NCI-H128 (cell line): Measurements from ENCODE around the gene CDKN1C.
"Not testable (repeated sequence)": the region's sequence is repeated elsewhere in the genome, so short reads cannot be mapped to it uniquely, and the experiment has no call there.

Source experiments
- DNase-seq: peaks from one replicate; lab custom pipeline; 2025; ENCODE audit not compliant: unreplicated experiment; lab: John Stamatoyannopoulos, UW

Gene CDKN1C

DNA sequence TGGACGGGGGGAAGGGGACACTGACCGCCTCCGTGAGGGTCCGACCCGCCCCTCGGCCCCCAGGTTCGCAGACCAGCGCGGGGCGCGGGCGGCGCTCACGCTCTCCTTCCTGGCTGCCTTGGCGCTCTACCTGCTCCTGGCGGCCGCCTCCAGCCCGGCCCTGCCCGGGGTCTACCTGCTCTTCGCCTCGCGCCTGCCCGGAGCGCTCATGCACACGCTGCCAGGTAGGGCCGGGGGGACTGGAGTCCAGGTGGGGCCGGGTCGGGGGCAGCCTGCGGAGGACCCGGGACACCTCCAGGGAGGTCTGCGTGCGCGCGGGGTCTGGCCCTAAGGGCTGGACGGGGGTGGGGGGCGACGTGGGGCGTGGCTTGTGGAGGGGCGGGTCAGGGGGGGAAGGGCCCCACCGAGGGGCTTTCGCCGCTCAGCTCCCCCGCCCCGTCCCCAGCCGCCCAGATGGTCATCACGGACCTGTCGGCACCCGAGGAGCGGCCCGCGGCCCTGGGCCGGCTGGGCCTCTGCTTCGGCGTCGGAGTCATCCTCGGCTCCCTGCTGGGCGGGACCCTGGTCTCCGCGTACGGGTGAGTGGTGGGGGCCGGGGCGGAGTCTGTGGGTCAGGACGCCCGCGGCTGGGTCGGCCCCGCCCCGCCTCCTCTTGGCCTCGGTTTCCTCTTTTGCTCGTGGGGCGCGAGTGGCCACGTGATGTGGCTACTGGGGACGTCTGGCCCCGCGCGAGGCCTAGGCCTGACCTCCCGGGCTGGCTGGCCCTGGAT, 23.7 kb upstream of the CDKN1C start:
- DNase-seq = no peak

DNA sequence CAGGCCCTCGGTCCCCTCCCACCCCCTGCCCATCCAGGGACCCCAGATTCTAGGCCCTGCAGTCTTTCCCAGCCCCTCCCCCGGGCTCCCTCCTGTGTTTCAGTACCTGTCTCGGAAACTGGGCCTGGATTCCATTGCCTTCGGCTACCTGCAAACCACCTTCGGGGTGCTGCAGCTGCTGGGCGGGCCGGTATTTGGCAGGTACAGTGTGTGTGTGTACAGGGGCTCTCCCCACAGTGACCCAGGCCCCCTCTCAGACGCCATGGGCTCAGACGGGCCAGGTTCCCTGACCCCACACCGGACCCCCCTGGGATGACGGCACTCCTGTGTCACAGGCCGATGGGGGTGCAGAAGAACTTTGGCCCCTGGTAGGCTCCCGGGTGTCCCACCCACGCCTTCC, 22.6 kb upstream of the CDKN1C start:
- DNase-seq = no peak

DNA sequence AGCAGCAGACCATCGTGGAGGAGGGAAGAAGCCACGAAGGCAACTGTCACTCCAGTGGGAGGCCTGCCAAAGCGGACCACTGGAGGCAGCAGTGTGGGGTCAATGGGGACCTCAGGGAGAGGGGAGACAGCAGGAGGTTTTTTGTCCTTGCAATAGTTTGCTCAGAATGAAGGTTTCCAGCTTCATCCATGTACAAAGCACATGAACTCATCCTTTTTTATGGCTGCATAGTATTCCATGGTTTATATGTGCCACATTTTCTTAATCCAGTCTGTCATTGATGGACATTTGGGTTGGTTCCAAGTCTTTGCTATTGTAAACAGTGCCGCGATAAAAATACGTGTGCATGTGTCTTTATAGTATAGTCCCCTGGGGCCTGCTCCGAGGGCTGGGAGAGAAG, 19.7 kb upstream of the CDKN1C start:
- not testable (repeated sequence) for DNase-seq

DNA sequence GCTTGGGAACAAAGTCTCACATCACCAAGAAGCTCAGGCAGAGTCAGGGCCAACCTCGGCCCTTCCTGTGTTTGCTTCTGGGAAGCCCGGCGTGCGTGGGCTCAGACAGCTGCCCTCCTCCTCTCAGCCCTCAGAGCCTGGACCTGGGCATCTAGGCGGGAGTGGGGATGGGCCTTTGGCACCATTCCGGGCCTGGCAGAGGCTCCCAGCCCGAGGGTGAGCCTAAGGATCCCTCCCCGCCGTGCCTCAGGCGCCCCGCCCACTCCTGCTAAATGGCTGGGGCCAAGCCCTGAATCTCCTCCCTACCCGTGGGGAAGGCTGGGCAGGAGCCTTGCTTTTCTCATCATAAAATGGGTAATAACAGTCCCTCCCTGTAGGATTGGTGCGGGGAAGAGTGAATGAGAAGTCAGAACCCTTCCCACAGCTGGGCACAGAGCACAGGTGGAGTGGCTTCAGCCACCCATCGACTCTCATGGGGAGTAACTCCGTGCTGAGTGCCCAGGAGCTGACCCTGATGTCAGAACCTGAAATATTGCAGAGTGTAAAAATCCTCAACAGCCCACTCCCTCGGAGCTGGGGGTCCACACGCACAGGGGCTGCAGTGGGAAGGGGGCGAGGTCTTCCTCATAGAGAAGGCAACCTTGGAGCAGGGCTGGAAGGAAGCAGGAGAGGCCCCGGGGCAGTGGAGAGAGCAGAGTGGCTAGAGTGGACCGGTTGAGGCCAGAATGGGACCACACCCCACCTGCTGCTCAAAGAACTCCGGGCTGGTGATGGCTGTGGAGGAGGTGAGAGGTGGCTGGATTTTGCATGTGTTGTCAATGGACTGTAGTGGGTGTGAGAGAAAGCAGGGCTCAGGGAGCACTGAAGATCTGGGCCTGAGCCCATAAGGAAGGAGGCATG, 18.8 kb upstream of the CDKN1C start:
- no peak for DNase-seq

DNA sequence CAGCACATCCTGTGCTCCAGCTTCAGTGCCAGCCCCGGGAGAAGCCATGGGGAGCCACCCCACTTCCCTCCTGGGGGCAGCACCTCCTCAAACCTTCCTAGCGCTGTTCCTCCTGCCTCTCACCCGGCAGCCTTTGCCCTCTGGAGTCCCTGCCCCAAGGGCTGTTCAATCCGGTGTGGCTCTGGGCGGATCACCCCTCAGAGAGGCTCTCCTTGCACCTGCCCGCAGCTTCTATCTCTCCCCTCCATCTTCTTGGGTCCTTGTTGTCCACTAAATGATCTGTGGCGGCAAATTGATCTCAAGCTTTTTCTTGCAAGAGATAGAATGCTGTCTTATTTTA, 18.1 kb upstream of the CDKN1C start:
- no peak for DNase-seq

DNA sequence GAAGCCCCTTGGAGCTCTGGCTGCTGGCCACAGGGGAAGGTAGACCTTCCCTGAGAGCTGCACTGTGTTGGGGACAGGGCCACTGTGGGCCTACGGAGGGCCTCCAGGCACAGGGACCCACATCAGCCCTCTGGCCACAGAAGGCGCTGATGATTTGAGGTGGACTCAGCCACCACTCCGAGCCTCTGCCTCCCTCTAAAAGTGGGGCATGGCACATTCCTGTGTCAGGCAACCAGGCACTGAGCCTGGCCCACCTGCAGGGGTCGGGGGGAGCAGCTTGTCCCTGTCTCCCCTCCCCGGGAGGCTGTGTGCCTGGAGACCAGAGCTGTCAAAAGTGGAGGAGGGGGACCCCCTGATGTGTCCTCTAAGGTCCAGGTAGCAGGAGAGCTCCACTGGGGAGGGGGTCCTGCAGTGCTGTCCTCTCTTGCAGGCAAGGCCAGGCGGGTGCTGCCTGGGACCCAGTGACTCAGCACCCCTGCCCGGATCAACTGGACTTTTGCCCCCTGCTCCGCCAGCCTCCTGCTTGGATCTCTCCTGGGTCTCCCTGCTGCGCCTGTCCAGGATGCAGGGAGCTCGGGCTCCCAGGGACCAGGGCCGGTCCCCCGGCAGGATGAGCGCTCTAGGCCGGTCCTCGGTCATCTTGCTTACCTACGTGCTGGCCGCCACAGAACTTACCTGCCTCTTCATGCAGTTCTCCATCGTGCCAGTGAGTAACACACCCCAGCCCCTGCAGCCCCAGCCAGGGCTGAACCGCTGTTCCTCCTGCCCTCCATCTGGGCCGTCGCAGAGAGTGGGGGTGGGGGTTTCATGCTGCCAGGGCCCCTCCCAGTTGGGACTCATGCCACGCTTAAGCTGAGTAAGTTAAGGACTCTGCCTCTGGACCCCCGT, 17.5 kb upstream of the CDKN1C start:
- DNase-seq = no peak

DNA sequence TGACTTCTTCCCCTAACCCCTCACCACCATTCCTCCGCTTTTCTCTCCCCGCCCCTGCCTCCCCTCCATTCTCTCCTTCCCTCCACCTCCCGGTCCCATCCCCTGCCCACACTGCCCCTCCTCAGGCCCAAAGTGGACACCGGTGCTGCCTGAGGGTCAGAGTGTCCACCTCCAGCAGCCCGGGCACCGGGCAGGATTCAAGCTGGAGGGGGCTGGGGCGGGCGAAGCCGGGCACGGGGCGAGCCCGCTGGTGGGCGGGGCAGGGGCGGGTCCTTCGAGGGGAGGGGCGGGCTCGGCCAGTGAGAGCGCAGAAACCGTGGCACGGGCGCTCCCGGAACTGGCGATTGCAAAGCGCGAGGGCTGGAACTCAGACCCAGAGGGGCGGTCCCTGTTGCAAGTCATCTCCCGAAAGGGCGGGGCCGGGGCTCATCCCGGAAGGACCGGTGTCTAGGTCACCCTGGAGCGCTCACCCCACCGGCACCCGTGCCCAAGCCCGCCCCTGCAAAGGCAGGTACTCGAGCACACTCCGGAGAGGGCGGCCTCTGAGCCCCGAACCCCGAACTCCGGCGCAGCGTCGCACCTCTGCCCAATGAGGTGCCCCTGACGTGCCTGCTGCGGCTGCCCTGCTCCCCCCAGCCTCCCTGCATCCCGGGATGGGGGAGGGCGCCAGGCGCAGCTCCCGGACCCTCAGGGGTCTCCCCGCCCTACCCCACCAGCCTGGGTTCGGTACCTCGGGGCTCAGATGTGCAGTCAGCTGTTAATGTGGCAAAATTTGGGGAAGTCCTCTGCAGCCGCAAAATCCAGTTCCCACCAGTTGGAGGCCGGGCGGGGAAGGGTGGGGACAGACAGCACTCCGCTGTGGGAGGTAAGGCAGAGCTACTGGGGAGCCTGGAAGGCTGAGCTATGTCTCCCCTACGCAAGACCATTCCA, 16.5 kb upstream of the CDKN1C start:
- DNase-seq = peak; percentile 39

DNA sequence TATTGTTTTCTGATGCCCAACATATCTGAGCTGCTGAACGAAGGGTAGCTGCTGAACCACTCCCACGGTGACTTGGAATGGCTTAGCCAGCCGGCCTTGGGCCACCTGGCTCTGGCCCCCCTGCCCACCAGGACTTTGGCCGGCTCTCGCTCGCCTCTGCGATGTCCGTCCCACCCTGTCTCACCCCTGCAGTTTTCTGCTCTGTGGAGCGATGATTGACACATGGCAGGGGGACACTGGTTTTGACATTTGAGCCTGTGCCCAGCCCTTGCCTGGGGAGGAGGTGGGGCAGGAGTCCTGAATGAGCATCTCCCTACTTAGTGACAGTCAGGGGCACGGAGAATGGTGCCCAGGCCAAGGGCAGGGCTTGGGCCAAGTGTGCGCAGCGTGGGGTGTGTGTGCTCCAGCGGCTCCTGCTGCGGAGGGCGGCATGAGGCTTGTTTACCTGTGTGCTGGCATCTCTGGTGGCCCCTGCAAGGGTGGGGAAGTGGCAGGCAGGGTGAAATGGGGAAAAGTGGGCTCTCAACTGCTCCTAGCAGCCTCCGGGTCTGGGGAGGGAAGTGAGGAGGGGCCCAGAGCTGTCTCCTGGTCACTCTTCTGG, 15.7 kb upstream of the CDKN1C start:
- no peak for DNase-seq

DNA sequence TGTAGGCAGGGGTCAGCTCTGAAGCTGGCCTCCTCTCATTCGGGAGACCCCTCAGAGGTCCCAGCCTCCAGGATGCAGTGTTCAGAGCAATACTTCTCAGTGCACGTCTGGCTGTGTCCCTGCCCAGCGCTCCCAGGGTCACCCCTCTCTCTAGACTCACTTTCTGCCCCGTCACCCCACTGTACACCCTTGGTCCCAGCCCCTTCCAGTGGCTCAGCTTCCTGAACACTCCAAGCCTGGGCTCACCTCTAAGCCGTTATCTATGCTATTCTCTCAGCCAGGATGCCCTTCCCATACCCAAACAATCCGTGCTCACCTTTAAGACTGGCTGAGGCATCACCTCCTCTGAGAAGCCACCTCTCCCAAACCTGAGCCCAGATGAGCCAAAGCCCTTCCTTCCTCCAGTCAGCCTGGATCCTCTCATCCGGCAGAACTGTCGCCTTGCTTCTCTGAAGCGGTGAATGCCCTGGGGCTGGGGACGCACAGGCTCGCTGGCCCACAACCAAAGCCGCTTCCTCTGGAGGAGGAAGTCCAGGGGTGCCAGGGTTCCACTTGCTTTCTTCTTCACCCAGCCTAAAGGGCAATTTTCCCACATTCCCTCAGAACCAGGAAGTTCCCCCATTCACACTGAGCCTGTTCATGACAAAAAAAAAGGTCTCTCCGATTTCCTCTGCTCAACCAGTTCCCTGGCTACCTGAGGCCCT, 13.7 kb upstream of the CDKN1C start:
- DNase-seq = no peak

DNA sequence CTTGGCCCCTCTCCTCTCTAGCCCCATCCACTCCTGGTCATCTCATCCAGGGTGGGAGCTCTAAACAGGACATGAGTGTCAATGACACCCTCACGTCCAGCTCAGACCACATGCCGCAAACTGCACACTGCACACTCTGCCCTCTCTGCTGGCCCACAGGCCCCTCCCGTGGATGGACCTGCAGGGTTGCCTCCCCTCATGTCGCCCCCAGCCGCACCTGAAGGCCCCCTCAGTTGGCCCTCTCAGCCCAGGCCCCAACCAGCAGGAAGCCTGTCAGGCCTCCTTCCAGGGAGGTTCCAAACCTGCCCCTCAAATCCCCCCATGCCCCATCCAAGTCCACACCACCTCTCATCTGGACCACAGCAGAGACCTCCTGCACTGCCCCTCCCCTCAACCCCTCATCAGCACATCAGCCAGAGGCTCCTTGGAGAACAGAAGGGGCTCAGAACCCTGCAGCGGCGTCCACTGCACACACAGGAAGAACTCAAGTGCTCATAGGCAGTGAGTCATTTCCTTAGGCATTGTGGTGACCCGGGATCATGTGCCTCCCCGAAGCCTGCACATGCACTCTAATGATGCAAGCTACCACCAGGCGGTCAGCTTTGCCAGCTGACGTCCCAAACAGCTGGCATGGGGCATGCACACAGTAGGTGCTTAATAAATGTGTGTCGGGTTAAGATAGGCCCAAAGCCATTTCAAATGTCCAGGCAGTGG, 12.9 kb upstream of the CDKN1C start:
- no peak for DNase-seq

DNA sequence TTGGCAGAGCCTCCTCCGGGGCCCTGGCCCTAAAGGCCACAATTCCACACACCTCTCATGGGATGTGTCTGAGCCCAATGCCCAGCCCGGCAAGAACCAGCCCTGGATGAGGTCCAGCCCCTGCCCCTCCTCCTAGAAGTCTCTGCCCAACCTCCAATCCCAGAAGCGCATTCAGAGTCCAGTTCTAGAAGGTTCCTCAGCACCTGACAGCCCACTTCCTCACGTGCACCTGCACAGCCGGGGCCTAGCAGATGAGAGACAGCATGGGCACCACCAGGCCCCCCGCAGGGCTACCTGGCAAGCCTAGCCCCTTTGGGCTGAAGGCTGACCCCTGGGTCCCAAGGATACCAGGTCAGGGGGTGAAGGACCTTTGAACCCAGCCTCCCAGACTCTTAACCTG, 11.5 kb upstream of the CDKN1C start:
- DNase-seq = no peak

DNA sequence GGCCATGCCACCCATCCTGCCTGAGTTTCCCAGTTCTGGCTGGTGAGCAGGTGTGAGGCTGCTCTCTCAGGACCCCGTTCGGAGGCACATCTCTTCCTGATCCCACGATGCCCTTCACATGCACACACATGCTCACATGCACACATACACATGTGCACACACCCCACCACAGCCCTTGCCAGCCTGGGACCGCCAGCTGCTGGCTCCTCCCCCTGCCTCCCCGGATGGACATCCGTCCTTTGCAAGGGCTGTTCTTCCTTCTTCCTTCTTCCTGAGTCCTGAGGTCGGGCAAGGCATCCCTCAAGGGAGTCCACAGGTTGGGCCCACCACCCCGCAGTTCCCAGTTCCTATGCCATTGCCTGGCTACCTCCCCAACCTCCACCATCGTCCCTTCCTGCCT, 10.5 kb upstream of the CDKN1C start:
- no peak for DNase-seq

DNA sequence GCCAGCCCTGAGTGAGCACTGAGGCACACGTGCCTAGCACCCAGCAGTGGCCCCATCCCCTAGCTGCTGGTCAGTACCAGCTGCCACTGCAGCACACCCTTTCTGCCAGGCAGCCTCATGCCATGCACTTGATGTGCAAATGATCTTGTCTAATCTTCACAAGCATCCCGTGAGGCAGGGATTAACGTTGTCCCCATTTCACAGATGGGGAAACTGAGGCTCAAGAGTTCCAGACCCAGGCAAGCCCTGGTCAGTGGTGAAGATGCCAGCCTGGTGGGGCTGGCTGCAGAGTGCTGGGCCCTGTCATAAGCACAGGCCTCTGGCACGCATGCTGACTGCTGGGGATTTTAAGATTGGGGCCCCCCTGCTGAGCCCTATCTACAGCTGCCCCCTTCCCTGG, 8.4 kb upstream of the CDKN1C start:
- no peak for DNase-seq

DNA sequence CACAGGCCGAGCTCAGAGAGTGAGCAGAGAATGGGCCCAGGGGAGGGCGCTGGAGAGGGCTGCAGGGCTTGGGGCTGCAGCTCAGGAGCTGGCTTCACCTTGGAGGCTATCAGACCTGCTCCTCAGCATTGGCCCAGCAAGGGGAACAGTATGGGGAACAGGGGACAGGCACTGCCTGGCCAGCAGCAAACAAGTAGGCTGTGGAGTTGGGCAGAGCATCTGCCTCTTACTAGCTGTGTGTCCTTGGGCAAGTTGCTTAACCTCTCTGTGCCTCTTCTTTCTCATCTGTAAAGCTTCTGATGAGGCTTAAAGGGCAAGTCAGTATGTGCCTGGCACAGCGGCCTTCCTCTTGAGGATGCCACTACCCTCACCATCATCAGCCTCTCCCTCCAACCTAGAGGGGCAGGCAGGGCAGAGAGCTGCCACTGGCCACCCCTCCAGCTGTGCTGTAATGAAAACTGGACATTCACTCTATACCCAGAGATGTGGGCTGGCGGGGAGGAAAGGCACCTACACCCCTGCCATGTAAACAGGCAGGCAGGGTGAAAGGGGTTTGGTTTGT, 7.5 kb upstream of the CDKN1C start:
- no peak for DNase-seq

DNA sequence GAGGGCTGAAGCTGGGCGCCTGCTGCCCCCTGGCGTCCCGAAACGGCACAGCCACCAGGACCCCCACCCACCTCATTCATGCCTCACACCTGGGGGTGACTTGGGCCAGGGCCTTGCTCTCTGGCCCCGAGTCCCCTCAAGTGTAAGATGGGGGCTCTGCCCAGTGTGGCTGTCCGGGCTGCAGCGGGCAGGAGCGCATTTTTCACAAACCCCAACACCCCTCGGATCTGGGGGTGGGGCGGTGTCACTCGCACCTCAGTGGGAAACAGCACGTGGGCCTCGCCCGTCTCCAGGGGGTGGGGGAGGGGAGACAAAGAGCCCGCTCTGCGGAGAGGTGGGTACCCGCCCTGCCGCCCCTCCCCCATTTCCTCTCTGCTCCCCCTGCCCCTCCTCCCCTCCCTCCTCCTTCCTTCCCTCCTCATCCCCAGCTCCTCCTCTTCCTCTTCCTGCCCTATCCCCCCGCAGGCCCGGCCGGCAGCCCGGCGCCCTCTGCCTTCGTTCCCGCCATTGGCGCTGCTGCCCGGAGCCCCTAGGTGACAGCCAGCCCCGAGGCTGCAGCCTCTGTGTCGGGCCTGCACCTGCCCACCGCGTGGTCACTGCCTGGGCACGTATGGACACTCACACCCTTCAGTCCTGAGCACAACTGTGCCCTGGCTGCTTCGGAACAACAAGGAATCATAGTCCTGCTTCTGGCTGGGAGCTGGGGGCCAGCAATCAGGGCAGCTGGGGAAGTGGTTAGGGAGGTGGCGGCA, 6.8 kb upstream of the CDKN1C start:
- DNase-seq = no peak

DNA sequence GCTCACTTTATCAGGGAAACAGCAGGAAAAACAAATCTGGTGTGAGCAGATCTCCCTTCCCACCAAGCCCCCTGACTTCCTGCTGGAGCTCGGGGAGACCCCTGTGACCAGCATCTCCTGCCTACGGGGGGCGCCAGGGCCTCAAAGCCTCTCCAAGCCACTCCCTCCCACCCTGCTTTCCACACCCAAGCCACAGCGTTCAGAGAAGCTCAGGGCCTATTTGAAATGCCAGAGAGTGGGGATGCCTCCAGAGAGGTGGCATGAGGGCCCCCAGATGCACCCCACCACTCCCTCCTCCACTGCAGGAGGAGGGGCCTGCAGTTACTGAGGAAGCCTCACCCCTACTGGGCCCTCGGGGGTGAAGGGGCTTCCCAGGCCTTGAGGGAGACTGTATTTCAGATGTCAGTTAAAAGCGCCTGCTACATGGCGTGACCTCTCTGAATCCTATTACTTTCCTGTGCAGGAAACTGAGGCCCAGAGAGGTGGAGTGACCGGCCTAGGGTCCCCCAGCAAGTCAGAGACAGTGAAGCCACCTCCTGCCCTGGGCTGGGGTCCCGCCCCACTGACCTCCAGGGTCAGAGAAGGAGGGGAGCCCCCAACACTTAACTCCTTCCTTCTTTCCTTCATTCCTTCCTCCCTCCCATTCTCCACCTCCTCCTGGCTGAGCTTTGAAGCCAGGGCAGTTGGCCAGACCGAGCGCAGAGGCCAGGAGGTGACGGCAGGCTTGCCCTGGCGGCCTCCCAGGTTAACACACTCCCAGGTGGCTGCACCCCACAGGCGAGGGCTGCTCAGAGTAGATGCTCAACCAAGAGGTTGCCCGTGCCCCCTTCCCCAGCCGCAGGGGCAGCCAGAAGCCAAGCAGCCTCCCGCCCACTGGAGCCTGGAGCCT, 6.0 kb upstream of the CDKN1C start:
- DNase-seq = no peak
